WTC11 (cell line): Measurements from ENCODE around the gene ANO9. TPM values are rescaled to one million over a fixed set of nuclear protein-coding genes. Genes with fewer than 3 reads are reported as not detected.

Source experiments
- ATAC-seq: fragments of 200-7000 bp; cut with Tn5 transposase; 2 replicates; pipeline ENCODE4 v1.10.0; 2021; ENCODE audit warnings: mild to moderate bottlenecking, moderate library complexity
- CTCF ChIA-PET: fragments of 300-600 bp; sonication (Branson Sonifier 250); formaldehyde crosslinking; loops from one replicate; lab custom pipeline; 2021; ENCODE audit warnings: antibody characterized with exemption; lab: Charles Lee
- POLR2A ChIA-PET: fragments of 350-600 bp; sonication (Branson Sonifier 250); formaldehyde crosslinking; loops from one replicate; lab custom pipeline; 2021; ENCODE audit warnings: antibody characterized with exemption; lab: Charles Lee
- DNase-seq: peaks from one replicate; pipeline ENCODE4 v3.0.0; 2021; ENCODE audit warnings: low spot score
- H3K27ac Mint-ChIP-seq: 2 replicates; pipeline ENCODE4 v1.8.0; 2021; ENCODE audit warnings: mixed read lengths
- H3K27me3 Mint-ChIP-seq: 2 replicates; pipeline ENCODE4 v1.8.0; 2021; ENCODE audit warnings: low read depth, mild to moderate bottlenecking, moderate library complexity, mixed read lengths
- H3K36me3 Mint-ChIP-seq: 2 replicates; pipeline ENCODE4 v1.8.0; 2021; ENCODE audit warnings: mixed read lengths
- H3K4me1 Mint-ChIP-seq: 2 replicates; pipeline ENCODE4 v1.8.0; 2022; ENCODE audit warnings: mixed read lengths
- H3K4me3 Mint-ChIP-seq: 2 replicates; pipeline ENCODE4 v1.8.0; 2021; ENCODE audit warnings: mild to moderate bottlenecking, moderate library complexity, mixed read lengths
- H3K9me3 Mint-ChIP-seq: 2 replicates; pipeline ENCODE4 v1.8.0; 2021; ENCODE audit warnings: mixed read lengths
- ATF1 ChIP-seq: sonication (generic); formaldehyde crosslinking; IDR thresholded peaks from 2 replicates; pipeline ENCODE4 v1.8.1; 2023; ENCODE audit warnings: mild to moderate bottlenecking, moderate library complexity, missing genetic modification reagents
- CDX4 ChIP-seq: fragments of 250-450 bp; sonication (Bioruptor Pico); IDR thresholded peaks from 2 replicates; pipeline ENCODE4 v1.9.0; 2021; ENCODE audit warnings: moderate library complexity, mild to moderate bottlenecking, inconsistent platforms, borderline replicate concordance
- CREB1 ChIP-seq: sonication (generic); formaldehyde crosslinking; IDR thresholded peaks from 2 replicates; pipeline ENCODE4 v1.8.0; 2023; ENCODE audit warnings: mild to moderate bottlenecking, missing genetic modification reagents
- E2F1 ChIP-seq: sonication (generic); formaldehyde crosslinking; IDR thresholded peaks from 2 replicates; pipeline ENCODE4 v1.8.0; 2022; ENCODE audit warnings: mild to moderate bottlenecking, missing genetic modification reagents
- E2F5 ChIP-seq: sonication (generic); formaldehyde crosslinking; IDR thresholded peaks from 2 replicates; pipeline ENCODE4 v1.8.1; 2022; ENCODE audit warnings: mild to moderate bottlenecking, moderate library complexity, missing genetic modification reagents
- ESRRA ChIP-seq: sonication (generic); formaldehyde crosslinking; IDR thresholded peaks from 2 replicates; pipeline ENCODE4 v1.8.1; 2022; ENCODE audit warnings: mild to moderate bottlenecking, missing genetic modification reagents, borderline replicate concordance
- FOXJ3 ChIP-seq: sonication (generic); formaldehyde crosslinking; IDR thresholded peaks from 2 replicates; pipeline ENCODE4 v1.9.0; 2021; ENCODE audit warnings: missing genetic modification reagents, mild to moderate bottlenecking, borderline replicate concordance
- FOXK1 ChIP-seq: sonication (generic); formaldehyde crosslinking; IDR thresholded peaks from 2 replicates; pipeline ENCODE4 v1.8.0; 2022; ENCODE audit warnings: mild to moderate bottlenecking, moderate library complexity, missing genetic modification reagents
- PRRX2 ChIP-seq: fragments of 250-450 bp; sonication (Bioruptor Pico); IDR thresholded peaks from 2 replicates; pipeline ENCODE4 v1.8.0; 2021; ENCODE audit warnings: mild to moderate bottlenecking
- RORB ChIP-seq: fragments of 250-450 bp; sonication (Bioruptor Pico); IDR thresholded peaks from 2 replicates; pipeline ENCODE4 v1.9.0; 2021; ENCODE audit warnings: mild to moderate bottlenecking
- SMAD4 ChIP-seq: sonication (generic); formaldehyde crosslinking; IDR thresholded peaks from 2 replicates; pipeline ENCODE4 v1.8.0; 2022; ENCODE audit warnings: mild to moderate bottlenecking, missing genetic modification reagents
- ZNF138 ChIP-seq: sonication (generic); formaldehyde crosslinking; conservative IDR thresholded peaks from 2 replicates; pipeline ENCODE4 v1.8.1; 2022; ENCODE audit warnings: mild to moderate bottlenecking, moderate library complexity, missing genetic modification reagents
- ZNF232 ChIP-seq: sonication (generic); formaldehyde crosslinking; IDR thresholded peaks from 2 replicates; pipeline ENCODE4 v1.8.0; 2022; ENCODE audit warnings: mild to moderate bottlenecking, missing genetic modification reagents
- ZNF263 ChIP-seq: sonication (generic); formaldehyde crosslinking; IDR thresholded peaks from 2 replicates; pipeline ENCODE4 v1.8.1; 2022; ENCODE audit warnings: low read depth, mild to moderate bottlenecking, moderate library complexity, missing genetic modification reagents
- ZNF423 ChIP-seq: fragments of 250-450 bp; sonication (Bioruptor Pico); IDR thresholded peaks from 2 replicates; pipeline ENCODE4 v2.1.2; 2022; ENCODE audit warnings: mild to moderate bottlenecking, moderate library complexity
- ZNF671 ChIP-seq: fragments of 250-450 bp; sonication (Bioruptor Pico); IDR thresholded peaks from 2 replicates; pipeline ENCODE4 v1.8.0; 2021; ENCODE audit warnings: mild to moderate bottlenecking
- total RNA-seq: library from RNA; stranded (reverse); gene quantifications from 3 replicates; pipeline ENCODE4 v1.2.3, GENCODE V29; 2021
- TF ChIP-seq, protein P1 (sequence below): sonication (generic); formaldehyde crosslinking; IDR thresholded peaks from 2 replicates; pipeline ENCODE4 v1.8.1; 2022; ENCODE audit warnings: missing genetic modification reagents, borderline replicate concordance
- TF ChIP-seq, protein P2 (sequence below): sonication (generic); formaldehyde crosslinking; IDR thresholded peaks from 2 replicates; pipeline ENCODE4 v1.8.0; 2022; ENCODE audit warnings: mild to moderate bottlenecking, missing genetic modification reagents
- TF ChIP-seq, protein P3 (sequence below): sonication (generic); formaldehyde crosslinking; IDR thresholded peaks from 2 replicates; pipeline ENCODE4 v1.8.0; 2022; ENCODE audit warnings: missing genetic modification reagents
- TF ChIP-seq, protein P4 (sequence below): fragments of 250-450 bp; sonication (Bioruptor Pico); IDR thresholded peaks from 2 replicates; pipeline ENCODE4 v1.8.0; 2021; ENCODE audit warnings: mild to moderate bottlenecking
- TF ChIP-seq, protein P5 (sequence below): fragments of 200-600 bp; IDR thresholded peaks from 2 replicates; pipeline ENCODE4 v1.8.0; 2022; ENCODE audit warnings: antibody characterized with exemption

Gene ANO9
- total RNA-seq, 1 experiment from 2014 or later: 13.2 TPM

DNA sequence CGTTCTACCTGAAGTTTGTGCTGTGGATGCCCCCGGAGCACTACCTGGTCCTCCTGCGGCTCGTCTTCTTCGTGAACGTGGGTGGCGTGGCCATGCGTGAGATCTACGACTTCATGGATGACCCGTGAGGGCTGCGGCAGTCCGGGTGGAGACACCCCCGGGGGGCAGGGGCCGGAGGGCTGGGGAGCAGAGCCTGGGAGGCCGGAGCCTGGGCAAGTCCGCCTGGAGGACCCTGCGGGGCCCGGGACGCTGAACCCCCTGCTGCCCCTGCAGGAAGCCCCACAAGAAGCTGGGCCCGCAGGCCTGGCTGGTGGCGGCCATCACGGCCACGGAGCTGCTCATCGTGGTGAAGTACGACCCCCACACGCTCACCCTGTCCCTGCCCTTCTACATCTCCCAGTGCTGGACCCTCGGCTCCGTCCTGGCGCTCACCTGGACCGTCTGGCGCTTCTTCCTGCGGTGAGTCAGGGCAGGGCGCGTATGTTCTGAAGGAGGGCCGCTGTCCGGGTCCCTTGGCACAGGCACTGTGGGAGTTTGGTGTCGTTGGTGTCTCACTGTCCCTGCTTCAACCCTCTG, 47.9 kb upstream of the ANO9 start:
- POLR2A ChIA-PET: interaction anchor here (0.6 kb wide), 1 partner anchor 305 kb away, joined by 5 read pairs; no protein-coding TSS in a partner anchor
- ATAC-seq: no peak
- Mint-ChIP-seq H3K4me3 (no peak overlapping the region), H3K36me3 (peaks cover 7% of the 10 kb centered on the region), H3K27ac (no peak overlapping the region), H3K4me1 (no peaks in the 10 kb centered on the region), H3K9me3 (no peaks in the 10 kb centered on the region), H3K27me3 (no peaks in the 10 kb centered on the region)
- CTCF ChIA-PET: interaction anchor here (1.0 kb wide), 1 partner anchor 82 kb away, joined by 3 read pairs; no protein-coding TSS in a partner anchor
- TF ChIP-seq E2F1 (CRISPR knock-in tag): no peak
- no peak for TF ChIP-seq CREB1 (CRISPR knock-in tag)
- TF ChIP-seq ZNF423 (CRISPR knock-in tag): no peak
- no peak for TF ChIP-seq FOXJ3 (CRISPR knock-in tag)
- TF ChIP-seq ATF1: no peak
- TF ChIP-seq, protein P1, sequence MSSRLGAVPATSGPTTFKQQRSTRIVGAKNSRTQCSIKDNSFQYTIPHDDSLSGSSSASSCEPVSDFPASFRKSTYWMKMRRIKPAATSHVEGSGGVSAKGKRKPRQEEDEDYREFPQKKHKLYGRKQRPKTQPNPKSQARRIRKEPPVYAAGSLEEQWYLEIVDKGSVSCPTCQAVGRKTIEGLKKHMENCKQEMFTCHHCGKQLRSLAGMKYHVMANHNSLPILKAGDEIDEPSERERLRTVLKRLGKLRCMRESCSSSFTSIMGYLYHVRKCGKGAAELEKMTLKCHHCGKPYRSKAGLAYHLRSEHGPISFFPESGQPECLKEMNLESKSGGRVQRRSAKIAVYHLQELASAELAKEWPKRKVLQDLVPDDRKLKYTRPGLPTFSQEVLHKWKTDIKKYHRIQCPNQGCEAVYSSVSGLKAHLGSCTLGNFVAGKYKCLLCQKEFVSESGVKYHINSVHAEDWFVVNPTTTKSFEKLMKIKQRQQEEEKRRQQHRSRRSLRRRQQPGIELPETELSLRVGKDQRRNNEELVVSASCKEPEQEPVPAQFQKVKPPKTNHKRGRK (CRISPR knock-in tag): no peak
- TF ChIP-seq ZNF138 (CRISPR knock-in tag): no peak
- no peak for TF ChIP-seq ESRRA (CRISPR knock-in tag)
- TF ChIP-seq ZNF232 (CRISPR knock-in tag): no peak
- TF ChIP-seq, protein P2, sequence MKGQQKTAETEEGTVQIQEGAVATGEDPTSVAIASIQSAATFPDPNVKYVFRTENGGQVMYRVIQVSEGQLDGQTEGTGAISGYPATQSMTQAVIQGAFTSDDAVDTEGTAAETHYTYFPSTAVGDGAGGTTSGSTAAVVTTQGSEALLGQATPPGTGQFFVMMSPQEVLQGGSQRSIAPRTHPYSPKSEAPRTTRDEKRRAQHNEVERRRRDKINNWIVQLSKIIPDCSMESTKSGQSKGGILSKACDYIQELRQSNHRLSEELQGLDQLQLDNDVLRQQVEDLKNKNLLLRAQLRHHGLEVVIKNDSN (CRISPR knock-in tag): no peak
- TF ChIP-seq SMAD4: no peak
- no peak for DNase-seq

GRCh38 chr11:488992-489391, 47.2 kb upstream of the ANO9 start:
- Mint-ChIP-seq H3K36me3 (peaks cover 11% of the 10 kb centered on the region), H3K27ac (no peak overlapping the region), H3K4me1 (no peaks in the 10 kb centered on the region), H3K4me3 (no peak overlapping the region), H3K27me3 (no peaks in the 10 kb centered on the region), H3K9me3 (peaks cover 4% of the 10 kb centered on the region)
- no peak for DNase-seq
- no peak for ATAC-seq
- ChIA-PET CTCF (interaction anchor here (1.0 kb wide), 1 partner anchor 82 kb away, joined by 3 read pairs; no protein-coding TSS in a partner anchor), POLR2A (no interaction called here)
- TF ChIP-seq PRRX2 (CRISPR knock-in tag): no peak
- TF ChIP-seq, protein P3, sequence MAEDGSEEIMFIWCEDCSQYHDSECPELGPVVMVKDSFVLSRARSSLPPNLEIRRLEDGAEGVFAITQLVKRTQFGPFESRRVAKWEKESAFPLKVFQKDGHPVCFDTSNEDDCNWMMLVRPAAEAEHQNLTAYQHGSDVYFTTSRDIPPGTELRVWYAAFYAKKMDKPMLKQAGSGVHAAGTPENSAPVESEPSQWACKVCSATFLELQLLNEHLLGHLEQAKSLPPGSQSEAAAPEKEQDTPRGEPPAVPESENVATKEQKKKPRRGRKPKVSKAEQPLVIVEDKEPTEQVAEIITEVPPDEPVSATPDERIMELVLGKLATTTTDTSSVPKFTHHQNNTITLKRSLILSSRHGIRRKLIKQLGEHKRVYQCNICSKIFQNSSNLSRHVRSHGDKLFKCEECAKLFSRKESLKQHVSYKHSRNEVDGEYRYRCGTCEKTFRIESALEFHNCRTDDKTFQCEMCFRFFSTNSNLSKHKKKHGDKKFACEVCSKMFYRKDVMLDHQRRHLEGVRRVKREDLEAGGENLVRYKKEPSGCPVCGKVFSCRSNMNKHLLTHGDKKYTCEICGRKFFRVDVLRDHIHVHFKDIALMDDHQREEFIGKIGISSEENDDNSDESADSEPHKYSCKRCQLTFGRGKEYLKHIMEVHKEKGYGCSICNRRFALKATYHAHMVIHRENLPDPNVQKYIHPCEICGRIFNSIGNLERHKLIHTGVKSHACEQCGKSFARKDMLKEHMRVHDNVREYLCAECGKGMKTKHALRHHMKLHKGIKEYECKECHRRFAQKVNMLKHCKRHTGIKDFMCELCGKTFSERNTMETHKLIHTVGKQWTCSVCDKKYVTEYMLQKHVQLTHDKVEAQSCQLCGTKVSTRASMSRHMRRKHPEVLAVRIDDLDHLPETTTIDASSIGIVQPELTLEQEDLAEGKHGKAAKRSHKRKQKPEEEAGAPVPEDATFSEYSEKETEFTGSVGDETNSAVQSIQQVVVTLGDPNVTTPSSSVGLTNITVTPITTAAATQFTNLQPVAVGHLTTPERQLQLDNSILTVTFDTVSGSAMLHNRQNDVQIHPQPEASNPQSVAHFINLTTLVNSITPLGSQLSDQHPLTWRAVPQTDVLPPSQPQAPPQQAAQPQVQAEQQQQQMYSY (CRISPR knock-in tag): no peak
- no peak for TF ChIP-seq FOXK1 (CRISPR knock-in tag)
- no peak for TF ChIP-seq CDX4
- TF ChIP-seq, protein P4, sequence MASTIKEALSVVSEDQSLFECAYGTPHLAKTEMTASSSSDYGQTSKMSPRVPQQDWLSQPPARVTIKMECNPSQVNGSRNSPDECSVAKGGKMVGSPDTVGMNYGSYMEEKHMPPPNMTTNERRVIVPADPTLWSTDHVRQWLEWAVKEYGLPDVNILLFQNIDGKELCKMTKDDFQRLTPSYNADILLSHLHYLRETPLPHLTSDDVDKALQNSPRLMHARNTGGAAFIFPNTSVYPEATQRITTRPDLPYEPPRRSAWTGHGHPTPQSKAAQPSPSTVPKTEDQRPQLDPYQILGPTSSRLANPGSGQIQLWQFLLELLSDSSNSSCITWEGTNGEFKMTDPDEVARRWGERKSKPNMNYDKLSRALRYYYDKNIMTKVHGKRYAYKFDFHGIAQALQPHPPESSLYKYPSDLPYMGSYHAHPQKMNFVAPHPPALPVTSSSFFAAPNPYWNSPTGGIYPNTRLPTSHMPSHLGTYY (CRISPR knock-in tag): no peak
- TF ChIP-seq E2F5 (CRISPR knock-in tag): no peak
- TF ChIP-seq RORB (CRISPR knock-in tag): no peak
- TF ChIP-seq ATF1: no peak
- TF ChIP-seq, protein P1 (CRISPR knock-in tag): no peak
- TF ChIP-seq, protein P5, sequence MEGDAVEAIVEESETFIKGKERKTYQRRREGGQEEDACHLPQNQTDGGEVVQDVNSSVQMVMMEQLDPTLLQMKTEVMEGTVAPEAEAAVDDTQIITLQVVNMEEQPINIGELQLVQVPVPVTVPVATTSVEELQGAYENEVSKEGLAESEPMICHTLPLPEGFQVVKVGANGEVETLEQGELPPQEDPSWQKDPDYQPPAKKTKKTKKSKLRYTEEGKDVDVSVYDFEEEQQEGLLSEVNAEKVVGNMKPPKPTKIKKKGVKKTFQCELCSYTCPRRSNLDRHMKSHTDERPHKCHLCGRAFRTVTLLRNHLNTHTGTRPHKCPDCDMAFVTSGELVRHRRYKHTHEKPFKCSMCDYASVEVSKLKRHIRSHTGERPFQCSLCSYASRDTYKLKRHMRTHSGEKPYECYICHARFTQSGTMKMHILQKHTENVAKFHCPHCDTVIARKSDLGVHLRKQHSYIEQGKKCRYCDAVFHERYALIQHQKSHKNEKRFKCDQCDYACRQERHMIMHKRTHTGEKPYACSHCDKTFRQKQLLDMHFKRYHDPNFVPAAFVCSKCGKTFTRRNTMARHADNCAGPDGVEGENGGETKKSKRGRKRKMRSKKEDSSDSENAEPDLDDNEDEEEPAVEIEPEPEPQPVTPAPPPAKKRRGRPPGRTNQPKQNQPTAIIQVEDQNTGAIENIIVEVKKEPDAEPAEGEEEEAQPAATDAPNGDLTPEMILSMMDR: no peak
- no peak for TF ChIP-seq ZNF232 (CRISPR knock-in tag)
- no peak for TF ChIP-seq ZNF671
- no peak for TF ChIP-seq ZNF263 (CRISPR knock-in tag)
